Cardiac fibroblast (primary cell): ENCODE results near the gene ULK4.

ENCODE experiments used
- DNase-seq, 2 donors: peaks; one replicate each; pipeline versions ENCODE4 v3.0.0 to v3.0.0-alpha.2; 2010; ENCODE audit warnings: low read depth in 2 of 2
- H3K4me3 ChIP-seq, 2 donors: replicated peaks in 1 of 2; 1 replicate in 1 of 2; 2 replicates in 1 of 2; pipeline ENCODE4 v1.5.1; 2011; ENCODE audit warnings: low read depth in 2 of 2, low read length in 2 of 2, mild to moderate bottlenecking in 2 of 2, moderate library complexity in 1 of 2
- CTCF ChIP-seq: IDR thresholded peaks from one replicate; pipeline ENCODE4 v1.5.1; 2011; ENCODE audit warnings: low read depth, mild to moderate bottlenecking, low read length, inconsistent platforms

Gene ULK4

GRCh38 chr3:41244620-41245336 is 717.1 kb downstream of the ULK4 start:
- no peak overlapping the region for H3K4me3 ChIP-seq
- no peak for DNase-seq
- no peak for TF ChIP-seq CTCF

GRCh38 chr3:41243183-41243582 is 718.7 kb downstream of the ULK4 start:
- DNase-seq = no peak
- H3K4me3 ChIP-seq = no peak overlapping the region
- no peak for TF ChIP-seq CTCF

- DNase-seq = no peak
- no peak for TF ChIP-seq CTCF
- no peak overlapping the region for H3K4me3 ChIP-seq
These were observed 719.9 kb downstream of the ULK4 start for GRCh38 chr3:41241800-41242571.

- DNase-seq = no peak
- no peak overlapping the region for H3K4me3 ChIP-seq
- TF ChIP-seq CTCF = no peak
These were observed 720.7 kb downstream of the ULK4 start for GRCh38 chr3:41241161-41241560.

GRCh38 chr3:41239587-41239986 is 722.3 kb downstream of the ULK4 start:
- DNase-seq = peak in 1 of 2 donors; percentile 55
- no peak for TF ChIP-seq CTCF
- H3K4me3 ChIP-seq = no peak overlapping the region

GRCh38 chr3:41237907-41238306 is 724.0 kb downstream of the ULK4 start:
- H3K4me3 ChIP-seq = no peak overlapping the region
- TF ChIP-seq CTCF = no peak
- peak in 1 of 2 donors; percentile 19 for DNase-seq
